Stimulated activated naive CD4-positive, alpha-beta T cell (primary cell): ENCODE results near the gene TYRO3.
A peak's percentile ranks its signal among the peaks of the same experiment; 100 is the strongest.
"Not testable (repeated sequence)": the region's sequence is repeated elsewhere in the genome, so short reads cannot be mapped to it uniquely, and the experiment has no call there.

Experiments
- DNase-seq, 6 experiments: peaks; one replicate each; lab custom pipeline; 2025; lab: John Stamatoyannopoulos, UW

TYRO3 gene

DNA sequence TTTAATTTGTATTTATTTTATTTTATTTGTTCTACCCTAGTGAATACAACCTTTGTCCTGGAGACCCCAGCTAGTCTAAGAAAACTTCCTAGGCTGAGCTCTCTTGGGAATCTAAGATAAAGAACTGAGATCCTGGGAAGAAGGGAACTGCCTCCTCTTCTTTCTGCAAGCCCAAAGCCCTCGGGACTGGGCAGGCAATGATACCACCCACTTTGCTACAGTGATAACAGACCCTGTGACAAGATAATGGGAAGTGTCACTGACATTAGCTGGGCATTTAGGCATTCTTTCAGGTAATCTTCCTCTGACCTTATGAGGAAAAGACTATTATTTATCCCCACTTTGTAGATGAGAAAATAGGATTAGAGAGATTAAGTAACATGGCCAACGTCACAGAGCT lies 15.1 kb downstream of the TYRO3 start:
- no peak for DNase-seq

DNA sequence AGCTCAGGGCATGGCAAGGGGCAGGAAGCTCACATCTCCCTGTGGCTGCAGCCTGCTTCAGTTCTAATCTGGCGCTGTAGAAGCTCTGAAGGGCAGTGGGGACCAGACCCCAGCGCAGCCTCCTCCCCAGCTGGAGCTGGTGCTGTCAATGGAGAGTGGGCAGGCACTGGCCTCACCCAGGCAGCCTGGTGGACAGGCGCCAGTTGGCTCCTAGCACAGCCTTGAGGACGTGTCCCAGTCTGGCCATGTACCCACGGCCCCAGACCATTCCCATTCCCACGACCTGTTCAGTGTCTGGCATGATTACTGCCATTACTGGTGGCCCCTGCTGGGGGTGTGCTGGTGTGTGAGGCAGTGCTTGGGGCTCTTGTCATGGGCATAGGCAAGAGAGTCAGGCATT lies 16.3 kb downstream of the TYRO3 start:
- no peak for DNase-seq

DNA sequence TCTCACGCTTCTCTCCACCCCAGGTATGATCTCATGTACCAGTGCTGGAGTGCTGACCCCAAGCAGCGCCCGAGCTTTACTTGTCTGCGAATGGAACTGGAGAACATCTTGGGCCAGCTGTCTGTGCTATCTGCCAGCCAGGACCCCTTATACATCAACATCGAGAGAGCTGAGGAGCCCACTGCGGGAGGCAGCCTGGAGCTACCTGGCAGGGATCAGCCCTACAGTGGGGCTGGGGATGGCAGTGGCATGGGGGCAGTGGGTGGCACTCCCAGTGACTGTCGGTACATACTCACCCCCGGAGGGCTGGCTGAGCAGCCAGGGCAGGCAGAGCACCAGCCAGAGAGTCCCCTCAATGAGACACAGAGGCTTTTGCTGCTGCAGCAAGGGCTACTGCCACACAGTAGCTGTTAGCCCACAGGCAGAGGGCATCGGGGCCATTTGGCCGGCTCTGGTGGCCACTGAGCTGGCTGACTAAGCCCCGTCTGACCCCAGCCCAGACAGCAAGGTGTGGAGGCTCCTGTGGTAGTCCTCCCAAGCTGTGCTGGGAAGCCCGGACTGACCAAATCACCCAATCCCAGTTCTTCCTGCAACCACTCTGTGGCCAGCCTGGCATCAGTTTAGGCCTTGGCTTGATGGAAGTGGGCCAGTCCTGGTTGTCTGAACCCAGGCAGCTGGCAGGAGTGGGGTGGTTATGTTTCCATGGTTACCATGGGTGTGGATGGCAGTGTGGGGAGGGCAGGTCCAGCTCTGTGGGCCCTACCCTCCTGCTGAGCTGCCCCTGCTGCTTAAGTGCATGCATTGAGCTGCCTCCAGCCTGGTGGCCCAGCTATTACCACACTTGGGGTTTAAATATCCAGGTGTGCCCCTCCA lies 19.1 kb downstream of the TYRO3 start:
- no peak for DNase-seq

DNA sequence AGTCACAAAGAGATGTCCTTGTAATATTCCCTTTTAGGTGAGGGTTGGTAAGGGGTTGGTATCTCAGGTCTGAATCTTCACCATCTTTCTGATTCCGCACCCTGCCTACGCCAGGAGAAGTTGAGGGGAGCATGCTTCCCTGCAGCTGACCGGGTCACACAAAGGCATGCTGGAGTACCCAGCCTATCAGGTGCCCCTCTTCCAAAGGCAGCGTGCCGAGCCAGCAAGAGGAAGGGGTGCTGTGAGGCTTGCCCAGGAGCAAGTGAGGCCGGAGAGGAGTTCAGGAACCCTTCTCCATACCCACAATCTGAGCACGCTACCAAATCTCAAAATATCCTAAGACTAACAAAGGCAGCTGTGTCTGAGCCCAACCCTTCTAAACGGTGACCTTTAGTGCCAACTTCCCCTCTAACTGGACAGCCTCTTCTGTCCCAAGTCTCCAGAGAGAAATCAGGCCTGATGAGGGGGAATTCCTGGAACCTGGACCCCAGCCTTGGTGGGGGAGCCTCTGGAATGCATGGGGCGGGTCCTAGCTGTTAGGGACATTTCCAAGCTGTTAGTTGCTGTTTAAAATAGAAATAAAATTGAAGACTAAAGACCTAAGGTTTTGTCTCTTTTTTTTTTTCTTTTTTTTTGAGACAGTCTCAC lies 19.8 kb downstream of the TYRO3 start:
- DNase-seq: no peak

DNA sequence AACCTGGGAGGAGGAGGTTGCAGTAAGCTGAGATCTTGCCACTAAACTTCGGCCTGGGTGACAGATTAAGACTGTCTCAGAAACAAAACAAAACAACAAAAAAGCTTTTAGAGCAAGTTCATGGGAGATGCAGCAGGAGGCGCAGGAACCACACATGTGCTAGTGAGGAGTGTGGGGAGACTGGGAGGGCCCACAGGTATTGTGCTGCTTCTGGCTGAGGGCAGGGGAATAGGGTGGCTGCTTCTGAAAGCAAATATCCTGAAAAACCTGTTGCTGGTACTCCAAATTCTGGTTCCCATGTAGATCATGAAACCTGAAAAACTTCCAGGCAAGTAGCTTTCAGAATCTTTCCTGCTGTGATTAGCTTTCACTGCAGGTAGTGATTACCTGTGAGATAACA lies 22.1 kb downstream of the TYRO3 start:
- no peak for DNase-seq

DNA sequence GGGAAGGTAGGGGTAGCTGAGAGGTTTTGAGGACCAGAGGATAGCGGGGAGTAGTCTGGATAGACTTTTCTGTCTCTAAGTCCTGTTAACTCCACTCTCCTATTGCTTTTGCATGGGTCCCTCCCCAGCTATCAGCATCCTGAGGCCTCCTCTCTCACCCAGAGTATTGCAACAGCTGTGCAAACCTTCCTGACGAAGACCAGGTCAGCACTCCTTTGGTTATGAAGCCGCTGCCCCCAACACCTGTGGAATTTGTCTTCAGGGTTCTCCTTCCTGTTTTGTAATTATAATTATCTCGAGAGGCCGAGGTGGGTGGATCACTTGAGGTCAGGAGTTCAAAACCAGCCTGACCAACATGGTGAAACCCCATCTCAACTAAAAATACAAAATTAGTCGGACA lies 24.8 kb downstream of the TYRO3 start:
- DNase-seq: no peak

DNA sequence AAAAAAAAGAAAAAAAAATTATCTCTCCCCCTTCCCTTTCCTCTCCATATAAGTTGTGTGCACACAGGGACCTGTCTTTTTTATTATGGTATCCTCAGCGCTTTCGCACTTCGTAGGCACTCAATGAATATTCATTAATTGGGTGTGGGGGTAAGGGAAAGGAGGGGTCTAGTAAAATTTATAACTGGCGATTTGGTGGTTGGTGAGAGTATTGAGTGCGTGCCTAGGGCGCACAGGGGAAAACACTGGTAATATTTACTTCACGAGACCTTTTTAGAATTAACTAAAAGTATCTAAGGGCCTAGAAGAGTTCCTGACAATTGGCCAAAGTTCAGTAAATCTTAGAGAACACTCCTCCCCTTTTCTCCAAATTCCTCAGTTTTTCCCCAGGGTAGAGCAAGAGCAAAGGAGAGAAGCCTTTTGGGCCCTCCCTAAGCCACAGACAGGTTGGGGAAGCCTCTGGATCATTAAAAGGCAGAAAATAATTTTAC lies 25.7 kb downstream of the TYRO3 start:
- no peak for DNase-seq

DNA sequence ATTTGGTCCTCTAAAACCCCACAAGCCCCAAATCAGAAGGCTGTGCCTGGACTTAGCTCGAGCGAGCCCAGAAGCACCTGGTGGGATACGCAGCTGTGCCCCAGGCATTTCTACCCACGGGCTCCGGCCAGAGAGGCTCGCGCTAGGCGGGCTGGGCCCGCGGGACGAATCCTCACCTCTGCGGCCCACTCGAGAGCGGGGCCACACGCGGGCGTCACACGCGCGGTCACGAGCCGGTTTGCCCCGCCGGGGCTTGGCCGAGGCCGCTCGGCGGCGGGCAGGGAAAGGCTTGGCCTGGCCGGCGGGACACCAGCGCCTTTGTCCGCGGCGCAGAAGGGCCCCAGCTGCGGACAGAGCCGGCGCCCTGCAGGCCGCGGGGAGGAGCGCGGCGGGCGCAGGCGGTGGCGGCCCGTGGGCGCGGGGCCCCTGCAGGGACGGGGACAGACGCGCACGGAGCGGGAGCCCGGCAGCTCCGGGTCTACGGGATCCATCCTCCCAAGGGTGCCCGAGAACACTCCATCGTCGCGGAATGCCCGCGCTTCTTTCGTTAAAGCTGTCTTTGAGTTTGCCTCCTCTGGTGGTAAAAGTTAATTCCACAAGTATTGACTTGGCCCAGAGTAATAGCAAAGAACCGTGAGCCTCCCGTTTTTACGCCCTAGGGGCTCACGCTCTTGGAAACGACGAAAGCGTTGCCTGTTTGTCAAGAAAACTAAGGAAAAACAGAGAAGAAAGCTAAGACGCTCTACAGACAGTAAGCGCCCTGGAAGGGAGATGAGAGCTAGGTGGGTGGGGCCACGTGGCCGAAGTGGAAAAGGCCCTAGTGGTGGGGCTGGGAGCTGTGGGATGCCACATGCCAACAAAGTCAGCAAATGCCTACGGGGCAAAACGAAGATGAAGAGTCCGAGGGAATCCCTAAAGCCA lies 26.4 kb downstream of the TYRO3 start:
- DNase-seq: peak in 3 of 6 experiments; percentile 4 to 16 (median 7)

DNA sequence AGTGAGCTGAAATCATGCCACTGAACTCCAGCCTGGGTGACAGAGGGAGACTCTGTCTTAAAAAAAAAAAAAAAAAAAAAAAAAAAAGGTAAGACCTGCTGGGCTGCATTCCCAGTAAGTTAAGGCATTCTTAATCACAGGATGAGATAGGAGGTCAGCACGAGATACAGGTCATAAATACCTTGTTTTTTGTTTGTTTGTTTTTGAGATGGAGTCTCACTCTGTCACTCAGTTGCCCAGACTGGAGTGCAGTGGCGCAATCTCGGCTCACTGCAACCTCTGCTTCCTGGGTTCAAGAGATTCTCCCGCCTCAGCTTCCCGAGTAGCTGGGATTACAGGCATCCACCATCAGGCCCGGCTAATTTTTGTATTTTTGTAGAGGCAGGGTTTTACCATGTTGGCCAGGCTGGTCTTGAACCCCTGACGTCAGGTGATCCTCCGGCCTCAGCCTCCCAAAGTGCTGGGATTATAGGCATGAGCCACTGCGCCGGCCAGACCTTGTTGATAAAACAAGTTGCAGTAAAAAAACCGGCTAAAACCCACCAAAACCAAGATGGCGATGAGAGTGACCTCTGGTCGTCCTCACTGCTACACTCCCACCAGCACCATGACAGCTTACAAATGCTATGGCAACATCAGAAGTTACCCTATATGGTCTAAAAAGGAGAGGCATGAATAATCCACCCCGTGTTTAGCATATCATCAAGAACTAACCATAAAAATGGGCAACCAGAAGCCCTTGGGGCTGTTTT lies 27.7 kb downstream of the TYRO3 start:
- DNase-seq: not testable (repeated sequence)

DNA sequence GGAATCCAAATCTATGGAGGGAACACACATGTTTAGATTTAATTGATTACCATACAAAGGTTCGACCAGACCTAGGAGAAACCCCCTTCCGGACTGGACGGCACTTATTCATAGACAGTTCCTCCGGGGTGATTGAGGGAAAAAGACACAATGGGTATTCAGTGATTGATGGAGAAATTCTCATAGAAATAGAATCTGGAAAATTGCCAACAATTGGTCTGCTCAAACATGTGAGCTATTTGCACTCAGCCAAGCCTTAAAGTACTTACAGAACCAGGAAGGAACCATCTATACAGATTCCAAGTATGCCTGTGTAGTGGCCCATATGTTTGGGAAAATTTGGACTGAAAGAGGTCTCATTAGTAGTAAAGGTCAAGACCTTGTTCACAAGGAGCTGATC lies 30.0 kb downstream of the TYRO3 start:
- not testable (repeated sequence) for DNase-seq

DNA sequence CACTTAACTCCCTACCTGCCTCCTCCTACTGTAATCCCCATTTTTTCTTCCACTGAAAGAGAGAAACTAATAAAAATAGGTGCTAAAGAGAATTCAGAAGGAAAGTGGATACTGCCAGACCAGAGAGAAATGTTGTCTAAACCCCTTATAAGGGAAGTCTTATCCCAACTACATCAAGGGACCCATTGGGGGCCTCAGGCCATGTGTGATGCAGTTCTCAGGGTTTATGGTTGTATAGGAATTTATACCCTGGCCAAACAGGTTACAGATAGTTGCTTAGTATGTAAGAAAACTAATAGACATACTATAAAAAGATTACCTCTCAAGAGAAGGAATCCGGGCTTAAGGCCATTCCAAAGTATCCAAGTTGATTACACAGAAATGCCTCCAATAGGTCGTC lies 30.6 kb downstream of the TYRO3 start:
- not testable (repeated sequence) for DNase-seq

DNA sequence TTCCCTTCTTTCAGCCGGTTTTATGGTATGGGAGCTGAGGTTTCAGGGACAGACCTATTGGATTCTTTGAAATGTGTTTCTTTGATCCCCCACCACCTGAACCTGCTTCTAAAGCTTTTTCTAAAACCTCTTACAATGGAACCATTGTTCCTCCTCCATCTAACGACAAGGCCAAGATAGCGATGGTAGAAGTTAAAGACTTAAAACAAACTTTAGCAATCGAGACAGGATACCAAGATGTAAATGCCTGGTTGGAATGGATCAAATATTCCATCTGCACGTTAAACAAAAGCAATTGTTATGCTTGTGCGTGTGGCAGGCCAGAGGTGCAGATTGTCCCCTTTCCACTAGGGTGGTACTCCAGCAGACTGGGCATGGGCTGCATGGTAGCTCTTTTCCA lies 32.2 kb downstream of the TYRO3 start:
- DNase-seq: not testable (repeated sequence)

DNA sequence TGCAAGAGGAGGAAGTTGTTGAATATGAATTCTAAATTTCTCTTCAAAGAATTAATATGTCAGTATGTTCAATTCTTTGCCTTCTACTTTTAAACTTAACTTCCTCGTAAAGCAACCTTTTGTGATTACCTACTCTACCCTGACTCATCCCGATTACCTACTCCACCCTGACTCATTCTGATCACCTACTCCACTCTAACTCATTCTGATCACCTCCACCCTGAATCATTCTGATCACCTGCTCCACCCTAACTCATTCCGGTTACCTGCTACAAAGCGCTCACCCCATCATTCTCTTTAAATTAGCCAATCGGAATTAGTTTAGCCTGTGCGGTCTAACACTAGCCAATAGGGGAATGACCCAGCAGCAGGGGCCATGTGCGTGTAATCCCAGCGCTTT lies 33.7 kb downstream of the TYRO3 start:
- DNase-seq: not testable (repeated sequence)

DNA sequence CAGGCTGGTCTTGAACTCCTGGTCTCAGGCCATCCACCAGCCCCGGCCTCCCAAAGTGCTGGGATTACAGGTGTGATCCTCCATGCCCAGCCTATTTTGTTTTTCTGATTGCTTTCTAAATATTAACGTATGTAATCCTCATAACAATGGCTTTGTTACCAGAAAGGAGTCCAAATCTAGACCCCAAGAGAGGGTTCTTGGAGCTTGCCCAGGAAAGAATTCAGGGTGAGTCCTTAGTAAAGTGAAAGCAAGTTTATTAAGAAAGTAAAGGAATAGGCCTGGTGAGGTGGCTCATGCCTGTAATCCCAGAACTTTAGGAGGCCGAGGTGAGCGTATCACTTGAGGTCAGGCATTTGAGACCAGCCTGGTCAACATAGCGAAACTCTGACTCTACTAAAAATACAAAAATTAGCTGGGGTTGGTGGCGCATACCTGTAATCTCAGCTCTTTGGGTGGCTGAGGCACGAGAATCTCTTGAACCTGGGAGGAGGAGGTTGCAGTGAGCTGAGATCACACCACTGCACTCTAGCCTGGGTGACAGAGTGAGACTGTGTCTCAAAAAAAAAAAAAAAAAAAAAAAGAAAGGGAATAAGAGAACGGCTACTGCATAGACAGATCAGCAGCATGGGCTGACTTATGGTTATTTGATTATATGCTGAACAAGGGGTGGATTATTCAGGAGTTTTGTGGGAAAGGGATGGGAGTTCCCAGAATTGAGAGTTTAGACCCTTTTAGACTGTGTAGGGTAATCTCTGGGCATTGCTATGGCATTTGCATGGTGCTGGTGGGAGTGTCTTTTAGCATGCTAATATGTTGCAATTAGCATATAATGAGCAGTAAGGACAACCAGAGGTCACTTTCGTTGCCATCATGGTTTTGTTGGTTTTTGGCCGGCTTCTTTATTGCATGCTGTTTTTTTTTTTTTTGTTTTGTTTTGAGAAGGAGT lies 36.1 kb downstream of the TYRO3 start:
- DNase-seq: no peak

DNA sequence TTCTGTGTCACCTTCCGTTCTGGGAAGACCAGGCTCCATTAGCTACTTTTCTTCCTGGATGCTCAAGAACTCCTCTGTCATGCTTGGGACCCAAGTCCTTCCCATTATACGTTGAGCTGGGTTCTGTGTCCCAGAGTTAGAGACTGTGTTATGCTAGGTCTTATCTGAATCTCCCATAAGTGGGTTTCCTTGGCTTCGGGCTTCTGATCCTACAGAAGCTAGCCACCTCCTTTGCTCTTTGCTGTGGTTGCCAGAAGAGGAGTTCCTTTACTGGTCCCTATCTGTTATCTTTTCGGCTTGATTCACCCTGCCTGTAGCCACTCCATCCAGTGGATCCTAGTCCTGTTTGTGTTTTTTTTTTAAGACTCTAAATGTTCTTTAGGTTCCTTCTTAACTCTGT lies 38.0 kb downstream of the TYRO3 start:
- no peak for DNase-seq

DNA sequence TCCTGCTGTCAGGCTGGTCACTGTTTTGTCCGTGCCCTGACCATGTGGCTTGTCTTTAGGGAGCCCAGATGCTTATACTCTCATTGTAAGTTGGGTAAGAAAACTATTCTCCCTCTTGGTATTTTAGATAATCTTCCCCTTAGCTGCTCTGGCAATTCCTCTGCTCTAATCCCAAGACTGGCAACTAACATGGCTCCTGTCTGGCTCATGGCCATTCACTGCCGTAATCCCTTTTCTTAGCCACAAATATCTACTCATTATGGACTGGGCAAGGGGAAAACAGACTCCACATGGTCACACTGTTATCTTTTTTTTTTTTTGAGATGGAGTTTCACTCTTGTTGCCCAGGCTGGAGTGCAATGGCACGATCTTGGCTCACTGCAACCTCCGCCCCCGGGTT lies 38.8 kb downstream of the TYRO3 start:
- DNase-seq: no peak

DNA sequence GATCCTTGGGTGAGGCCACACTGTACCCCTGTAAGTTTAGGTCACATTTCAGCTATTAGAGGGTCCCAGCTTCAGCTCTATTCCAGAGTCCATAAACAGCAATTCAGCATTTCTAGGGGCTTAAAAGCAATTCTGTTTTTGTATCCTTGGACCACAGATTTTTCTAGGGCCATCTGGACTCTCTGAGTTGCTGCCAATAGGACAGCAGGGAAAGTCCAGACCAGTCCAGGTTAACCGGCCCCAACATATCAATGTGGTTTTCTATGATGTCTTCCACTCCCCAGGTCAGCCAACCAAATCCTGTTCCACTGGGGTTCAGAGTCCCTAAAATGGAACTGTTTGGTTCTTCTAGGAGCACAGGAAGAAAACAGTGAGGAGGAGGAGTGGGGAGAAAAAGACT lies 40.0 kb downstream of the TYRO3 start:
- DNase-seq: no peak

DNA sequence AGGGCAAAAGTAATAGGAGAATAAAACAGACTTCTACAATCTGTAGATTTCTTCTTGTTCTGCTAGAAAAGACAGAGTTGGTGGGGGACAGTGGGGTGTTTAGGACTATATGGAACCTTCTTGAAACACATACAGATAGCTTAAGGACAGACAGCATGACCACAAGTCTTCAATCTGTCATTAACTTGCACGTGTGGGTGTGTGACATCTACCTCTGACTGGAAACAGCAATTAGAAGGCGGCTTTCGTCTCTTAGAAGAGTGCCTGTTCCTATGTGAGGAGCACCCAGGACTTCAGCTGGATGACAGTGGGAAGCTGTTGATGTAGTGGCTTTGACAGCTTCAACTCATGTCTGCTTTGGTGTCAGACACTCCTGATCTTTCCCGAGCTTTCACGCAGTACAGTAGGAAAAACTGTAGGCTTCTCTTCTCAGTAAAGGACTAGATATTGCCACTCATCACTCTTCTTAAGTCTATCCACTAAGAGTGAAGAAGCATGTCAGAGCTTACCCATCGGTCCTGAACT lies 44.5 kb downstream of the TYRO3 start:
- no peak for DNase-seq

DNA sequence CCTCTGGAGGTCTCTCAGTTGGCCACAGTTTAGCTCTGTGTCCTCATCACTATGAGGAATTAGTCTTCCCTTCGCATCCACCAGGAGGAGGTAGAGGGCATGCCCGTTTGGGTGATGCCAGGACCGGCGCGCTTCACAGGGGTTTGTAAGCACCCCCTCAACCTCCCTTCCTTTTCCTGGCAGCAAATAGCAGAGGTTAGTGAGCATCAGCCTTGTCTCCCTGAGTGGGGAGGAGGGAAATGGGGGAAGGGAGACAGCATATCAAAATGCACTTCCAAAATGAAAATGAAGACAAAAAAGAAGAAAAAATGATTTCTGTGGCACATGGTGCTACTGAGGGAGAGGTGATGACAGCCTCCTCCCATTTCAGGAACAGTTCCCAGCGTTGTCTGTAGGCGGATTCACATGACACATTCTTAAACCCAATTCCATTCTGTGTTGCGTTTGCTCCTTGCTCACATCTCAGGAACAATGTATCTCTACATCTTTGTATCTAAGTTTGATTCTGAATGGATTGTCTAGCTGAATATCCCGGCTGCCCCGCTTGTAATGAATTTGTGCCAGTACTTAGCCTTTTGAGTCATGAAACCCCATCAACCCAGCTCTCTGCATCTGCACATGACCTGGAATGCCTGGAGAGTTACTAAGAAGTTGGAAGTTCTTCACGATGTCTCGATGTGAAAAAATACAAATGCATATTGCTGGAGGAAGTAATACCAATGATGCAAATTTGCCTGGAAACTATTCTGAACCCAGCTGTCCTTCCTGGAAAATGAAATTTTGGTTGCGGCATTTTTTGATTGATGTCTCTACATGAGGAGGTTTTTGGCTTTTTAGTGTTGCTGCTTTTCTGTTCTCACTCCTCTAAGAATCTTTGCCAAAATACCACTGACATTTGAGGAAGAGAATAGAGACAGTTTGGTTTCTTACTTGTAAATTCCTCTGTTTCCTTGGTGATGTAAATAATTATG lies 45.2 kb downstream of the TYRO3 start:
- peak; percentile 16 to 58 (median 40) for DNase-seq
